Neutrophil (primary cell): Measurements from ENCODE around the gene CD200R1.
A peak's percentile ranks its signal among the peaks of the same experiment; 100 is the strongest.

Experiments used
- H3K27ac ChIP-seq: fragments of 200-600 bp; sonication (generic); 2 replicates; pipeline ENCODE4 v1.5.1; 2016; ENCODE audit warnings: mild to moderate bottlenecking, moderate library complexity
- H3K27me3 ChIP-seq: fragments of 200-600 bp; sonication (generic); 2 replicates; pipeline ENCODE4 v1.6.0; 2016; ENCODE audit warnings: mild to moderate bottlenecking
- H3K36me3 ChIP-seq: fragments of 200-600 bp; sonication (generic); 2 replicates; pipeline ENCODE4 v1.5.1; 2017
- H3K4me1 ChIP-seq, 2 experiments: fragments of 200-600 bp in 1 of 2; sonication (generic) in 1 of 2; 1 replicate in 1 of 2; 2 replicates in 1 of 2; pipeline versions ENCODE4 v1.5.1 to v1.6.1; 2013 to 2016; ENCODE audit warnings: low read depth in 1 of 2, low read length in 1 of 2, mild to moderate bottlenecking in 1 of 2, moderate library complexity in 1 of 2; ENCODE audit not compliant: control insufficient read depth in 1 of 2, insufficient read depth in 1 of 2
- H3K4me3 ChIP-seq, 2 experiments: fragments of 200-600 bp in 1 of 2; sonication (generic) in 1 of 2; 1 replicate in 1 of 2; 2 replicates in 1 of 2; pipeline ENCODE4 v1.5.1; 2013 to 2016; ENCODE audit warnings: low read depth in 1 of 2, low read length in 1 of 2, mild to moderate bottlenecking in 1 of 2, moderate library complexity in 1 of 2
- H3K9me3 ChIP-seq: fragments of 200-600 bp; sonication (generic); 2 replicates; pipeline ENCODE4 v1.5.1; 2016
- CTCF ChIP-seq: fragments of 200-600 bp; sonication (generic); IDR thresholded peaks from 2 replicates; pipeline ENCODE4 v1.5.1; 2016; ENCODE audit warnings: antibody characterized with exemption

The CD200R1 gene

GRCh38 chr3:112973325-112974177 lies 1.4 kb downstream of the CD200R1 start:
- Histone ChIP-seq H3K27ac (peak overlapping the region; percentile 78), H3K9me3 (no peaks in the 10 kb centered on the region), H3K36me3 (no peaks in the 10 kb centered on the region), H3K27me3 (no peaks in the 10 kb centered on the region), H3K4me3 (peak overlapping the region in 1 of 2 experiments; percentile 16), H3K4me1 (peaks cover 75 to 83% of the 10 kb centered on the region in 2 experiments)
- TF ChIP-seq CTCF, result no peak

DNA sequence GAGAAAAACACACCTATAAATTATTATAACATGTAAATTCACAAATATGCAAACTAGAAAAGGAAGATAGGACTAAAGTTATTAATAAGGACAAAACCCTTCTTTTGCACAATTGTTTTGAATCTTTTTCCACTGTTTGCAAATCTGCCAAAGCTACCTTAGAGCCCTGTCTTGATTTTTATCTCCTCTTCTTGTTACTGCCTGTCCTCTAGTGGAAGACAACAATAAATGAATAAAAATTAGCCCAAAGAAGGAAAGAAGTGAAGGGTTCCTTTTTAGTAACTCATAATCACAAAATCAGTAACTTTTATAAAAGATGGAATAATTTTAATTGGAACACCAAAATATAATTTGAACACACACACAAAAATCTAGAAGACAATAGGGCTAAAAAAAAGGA lies 2.7 kb downstream of the CD200R1 start:
- H3K27ac ChIP-seq, result no peak overlapping the region
- H3K4me3 ChIP-seq, result no peak overlapping the region
- TF ChIP-seq CTCF, result no peak
- H3K27me3 ChIP-seq, result no peaks in the 10 kb centered on the region
- H3K4me1 ChIP-seq, result peaks cover 89 to 94% of the 10 kb centered on the region in 2 experiments
- H3K9me3 ChIP-seq, result no peaks in the 10 kb centered on the region
- H3K36me3 ChIP-seq, result no peaks in the 10 kb centered on the region

DNA sequence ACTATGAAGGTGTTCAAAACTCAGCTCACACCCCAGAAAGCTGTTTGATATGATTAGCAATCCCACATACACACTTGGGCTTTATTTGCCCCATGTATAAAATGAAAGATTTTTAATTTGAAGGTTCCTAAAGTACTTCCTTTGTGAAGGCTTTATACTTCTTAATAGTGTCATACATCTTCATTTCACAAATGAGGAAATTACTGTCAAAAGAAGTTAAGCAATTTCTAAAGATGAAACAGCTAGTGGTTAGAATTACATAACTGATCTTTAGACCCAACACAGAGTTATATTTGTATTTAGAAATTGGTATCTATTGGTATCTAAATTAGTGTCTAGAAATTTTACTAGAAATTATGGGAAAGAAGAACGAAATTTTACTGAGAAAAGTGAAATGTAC lies 7.1 kb downstream of the CD200R1 start:
- peak overlapping the region in 1 of 2 experiments; percentile 28 for H3K4me3 ChIP-seq
- TF ChIP-seq CTCF, result no peak
- H3K36me3 ChIP-seq, result no peaks in the 10 kb centered on the region
- H3K27ac ChIP-seq, result peak overlapping the region; percentile 78
- peaks cover 66 to 71% of the 10 kb centered on the region in 2 experiments for H3K4me1 ChIP-seq
- no peaks in the 10 kb centered on the region for H3K27me3 ChIP-seq
- H3K9me3 ChIP-seq, result no peaks in the 10 kb centered on the region

DNA sequence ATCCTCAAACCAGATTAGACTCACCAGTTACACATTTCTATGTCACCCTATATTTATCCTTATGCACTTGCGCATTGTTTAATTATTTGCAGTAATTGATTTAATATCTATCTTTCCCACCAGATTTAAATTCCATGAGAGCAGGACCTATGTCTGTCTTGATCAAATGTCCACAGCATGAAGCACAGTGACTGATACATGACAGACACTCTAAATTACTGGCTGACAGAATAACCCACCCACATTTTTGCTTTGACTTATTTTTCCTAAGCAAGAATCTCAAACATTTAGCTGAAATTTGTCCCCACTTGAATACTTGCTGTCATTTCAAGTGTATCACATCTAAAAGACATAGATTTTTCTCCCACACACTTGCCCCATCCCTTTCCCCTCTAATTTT lies 7.5 kb downstream of the CD200R1 start:
- no peaks in the 10 kb centered on the region for H3K27me3 ChIP-seq
- peak overlapping the region in 1 of 2 experiments; percentile 28 for H3K4me3 ChIP-seq
- peaks cover 62 to 67% of the 10 kb centered on the region in 2 experiments for H3K4me1 ChIP-seq
- no peak for TF ChIP-seq CTCF
- H3K36me3 ChIP-seq, result no peaks in the 10 kb centered on the region
- peak overlapping the region; percentile 78 for H3K27ac ChIP-seq
- no peaks in the 10 kb centered on the region for H3K9me3 ChIP-seq

DNA sequence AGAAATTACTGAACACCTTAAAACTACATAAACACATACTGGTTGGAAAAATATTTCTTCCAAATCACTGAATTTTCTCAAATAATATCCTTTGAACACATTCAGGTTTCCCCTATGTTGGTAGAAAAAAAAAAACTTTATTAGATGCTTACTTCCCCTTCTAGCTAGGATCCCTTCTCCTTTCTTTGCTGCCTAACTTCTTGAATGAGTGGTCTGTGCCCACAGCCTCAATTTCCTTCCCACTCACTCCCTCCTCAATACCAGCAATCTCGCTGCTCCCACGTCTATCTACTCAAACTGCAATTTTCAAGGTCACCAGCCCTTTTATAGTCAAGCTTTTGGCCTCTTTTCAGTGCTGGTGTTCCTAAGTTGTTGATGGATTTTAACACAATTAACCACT lies 8.3 kb downstream of the CD200R1 start:
- Histone ChIP-seq H3K27me3 (no peaks in the 10 kb centered on the region), H3K27ac (peak overlapping the region; percentile 78), H3K4me3 (peak overlapping the region in 1 of 2 experiments; percentile 28), H3K36me3 (no peaks in the 10 kb centered on the region), H3K9me3 (no peaks in the 10 kb centered on the region), H3K4me1 (peaks cover 55 to 59% of the 10 kb centered on the region in 2 experiments)
- TF ChIP-seq CTCF, result no peak
